ENCODE data around the gene SDC1.
"Not testable (repeated sequence)": the region's sequence is repeated elsewhere in the genome, so short reads cannot be mapped to it uniquely, and the experiment has no call there.

Gene SDC1

GRCh38 chr2:20224716-20225293, at the start of gene SDC1:
SDC1 (minus strand) TSS chr2:20225130; CDS start chr2:20224867, 263 bp downstream.
- no peak for DNase-seq (ENCODE audit: low read depth in 2 of 2)

GRCh38 chr2:20273042-20273441, 48.1 kb upstream of the SDC1 start:
- no peak for DNase-seq (ENCODE audit: low read depth in 2 of 2)

GRCh38 chr2:20268317-20268716, 43.4 kb upstream of the SDC1 start:
- not testable (repeated sequence) for DNase-seq (ENCODE audit: low read depth in 2 of 2)

- DNase-seq (ENCODE audit: low read depth in 2 of 2), result no peak
These were observed 42.6 kb upstream of the SDC1 start for GRCh38 chr2:20267529-20267928.

- DNase-seq (ENCODE audit: low read depth in 2 of 2), result no peak
These were observed 39.7 kb upstream of the SDC1 start for GRCh38 chr2:20264629-20265028.

GRCh38 chr2:20257411-20257810, 32.5 kb upstream of the SDC1 start:
- no peak for DNase-seq (ENCODE audit: low read depth in 2 of 2)

- no peak for DNase-seq (ENCODE audit: low read depth in 2 of 2)
These were observed 29.8 kb upstream of the SDC1 start for GRCh38 chr2:20254731-20255130.

GRCh38 chr2:20250436-20250835, 25.5 kb upstream of the SDC1 start:
- DNase-seq (ENCODE audit: low read depth in 2 of 2), result no peak

GRCh38 chr2:20249170-20249569, 24.2 kb upstream of the SDC1 start:
- DNase-seq (ENCODE audit: low read depth in 2 of 2), result no peak

GRCh38 chr2:20247084-20247483, 22.2 kb upstream of the SDC1 start:
- no peak for DNase-seq (ENCODE audit: low read depth in 2 of 2)

GRCh38 chr2:20243637-20244036, 18.7 kb upstream of the SDC1 start:
- not testable (repeated sequence) for DNase-seq (ENCODE audit: low read depth in 2 of 2)

GRCh38 chr2:20242727-20243377, 17.9 kb upstream of the SDC1 start:
- no peak for DNase-seq (ENCODE audit: low read depth in 2 of 2)

GRCh38 chr2:20241973-20242726, 17.2 kb upstream of the SDC1 start:
- DNase-seq (ENCODE audit: low read depth in 2 of 2), result no peak

GRCh38 chr2:20240291-20240690, 15.4 kb upstream of the SDC1 start:
- DNase-seq (ENCODE audit: low read depth in 2 of 2), result not testable (repeated sequence)

- DNase-seq (ENCODE audit: low read depth in 2 of 2), result no peak
These were observed 11.6 kb upstream of the SDC1 start for GRCh38 chr2:20236496-20236895.

GRCh38 chr2:20235655-20236305, 10.8 kb upstream of the SDC1 start:
- DNase-seq (ENCODE audit: low read depth in 2 of 2), result no peak

GRCh38 chr2:20234597-20234996, 9.7 kb upstream of the SDC1 start:
- not testable (repeated sequence) for DNase-seq (ENCODE audit: low read depth in 2 of 2)

- no peak for DNase-seq (ENCODE audit: low read depth in 2 of 2)
These were observed 7.9 kb upstream of the SDC1 start for GRCh38 chr2:20232837-20233207.

GRCh38 chr2:20231598-20232026, 6.7 kb upstream of the SDC1 start:
- DNase-seq (ENCODE audit: low read depth in 2 of 2), result no peak

GRCh38 chr2:20231159-20231558, 6.2 kb upstream of the SDC1 start:
- no peak for DNase-seq (ENCODE audit: low read depth in 2 of 2)

GRCh38 chr2:20230114-20230425, 5.1 kb upstream of the SDC1 start:
- no peak for DNase-seq (ENCODE audit: low read depth in 2 of 2)

- no peak for DNase-seq (ENCODE audit: low read depth in 2 of 2)
These were observed 4.6 kb upstream of the SDC1 start for GRCh38 chr2:20229322-20230113.

All from stimulated activated CD8-positive, alpha-beta memory T cell treated with anti-CD3 and anti-CD28 coated beads, Interleukin-2, amount 100 ng/mL, for 48 hours (primary cell).